ENCODE results near the gene ATAD3A.
"Not testable (repeated sequence)": the region's sequence is repeated elsewhere in the genome, so short reads cannot be mapped to it uniquely, and the experiment has no call there.

The ATAD3A gene

GRCh38 chr1:1554926-1555915, 43.3 kb downstream of the ATAD3A start:
- no peak for DNase-seq (ENCODE audit: low read depth in 2 of 2)

GRCh38 chr1:1556505-1556904, 44.5 kb downstream of the ATAD3A start:
- DNase-seq (ENCODE audit: low read depth in 2 of 2), result no peak

GRCh38 chr1:1556961-1557360, 45.0 kb downstream of the ATAD3A start:
- DNase-seq (ENCODE audit: low read depth in 2 of 2), result not testable (repeated sequence)

GRCh38 chr1:1557688-1558087, 45.7 kb downstream of the ATAD3A start:
- DNase-seq (ENCODE audit: low read depth in 2 of 2), result not testable (repeated sequence)

DNA sequence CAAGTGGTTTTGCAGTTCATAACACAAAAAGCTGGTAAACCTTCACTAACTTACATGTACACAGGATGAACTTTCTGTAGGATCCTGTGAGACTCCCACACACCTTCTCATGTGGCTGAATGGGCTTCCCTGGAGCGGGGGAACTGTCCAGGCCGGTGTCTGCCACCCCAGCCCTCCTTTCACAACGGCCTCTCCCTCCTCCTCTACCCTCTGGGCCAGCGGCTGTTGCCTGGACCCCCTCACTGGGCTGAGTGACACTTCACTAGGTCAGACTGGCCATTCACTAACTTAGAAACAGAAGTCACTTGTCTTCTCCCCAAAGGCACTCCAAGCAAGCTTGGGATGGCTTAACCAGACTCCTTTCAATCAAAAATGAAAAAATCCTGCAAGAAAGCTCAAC, 46.6 kb downstream of the ATAD3A start:
- no peak for DNase-seq (ENCODE audit: low read depth in 2 of 2)

GRCh38 chr1:1559066-1559465, 47.1 kb downstream of the ATAD3A start:
- no peak for DNase-seq (ENCODE audit: low read depth in 2 of 2)

DNA sequence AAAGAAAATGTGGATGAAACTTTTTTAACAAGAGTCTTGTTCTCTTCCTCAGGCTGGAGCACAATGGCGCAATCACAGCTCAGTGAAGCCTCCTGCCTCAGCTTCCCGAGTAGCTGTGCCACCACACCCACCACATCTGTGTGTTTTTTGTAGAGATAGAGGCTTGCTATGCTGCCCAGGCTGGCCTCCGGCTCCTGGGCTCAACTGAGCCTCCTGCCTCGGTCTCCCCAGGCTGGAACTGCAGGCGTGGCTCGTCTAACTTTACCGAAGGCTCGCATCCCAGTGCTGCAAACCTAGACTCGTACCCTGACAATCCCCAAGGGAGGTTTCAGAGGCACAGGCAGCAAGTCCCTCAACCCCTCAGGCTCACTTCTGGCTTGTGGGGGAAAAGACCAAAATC, 48.2 kb downstream of the ATAD3A start:
- no peak for DNase-seq (ENCODE audit: low read depth in 2 of 2)

DNA sequence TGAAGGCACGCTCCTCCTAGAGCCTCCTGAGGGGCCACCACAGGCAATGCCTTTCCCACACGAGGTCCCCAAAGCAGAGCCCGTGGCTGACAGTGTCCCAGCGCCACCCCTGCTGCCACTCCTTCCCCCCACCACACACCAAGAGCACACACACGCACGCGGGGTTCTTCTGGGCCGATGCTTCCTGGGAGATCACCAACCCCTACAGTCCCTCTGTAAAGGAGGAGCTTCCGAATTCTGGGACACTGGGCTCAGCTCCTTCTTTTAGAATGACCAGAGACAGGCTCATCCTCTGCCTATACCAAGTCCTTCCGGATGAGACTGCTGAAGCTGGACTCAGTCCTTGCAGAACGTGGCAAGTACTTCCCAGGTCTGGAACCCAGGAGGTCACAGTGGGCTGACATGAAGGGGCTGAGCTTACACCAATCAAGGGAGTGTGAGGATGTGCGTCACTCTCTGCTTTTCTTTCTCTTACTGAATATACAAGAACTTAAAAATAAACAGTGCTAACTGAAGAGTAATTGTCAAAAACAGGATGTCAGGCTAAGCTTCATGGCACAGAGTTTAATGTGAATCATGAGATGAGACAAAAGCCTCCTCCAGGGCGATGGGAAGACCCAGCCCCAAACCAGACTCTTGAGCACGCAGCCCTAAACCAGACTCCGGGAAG, 50.0 kb downstream of the ATAD3A start:
- DNase-seq (ENCODE audit: low read depth in 2 of 2), result no peak

DNA sequence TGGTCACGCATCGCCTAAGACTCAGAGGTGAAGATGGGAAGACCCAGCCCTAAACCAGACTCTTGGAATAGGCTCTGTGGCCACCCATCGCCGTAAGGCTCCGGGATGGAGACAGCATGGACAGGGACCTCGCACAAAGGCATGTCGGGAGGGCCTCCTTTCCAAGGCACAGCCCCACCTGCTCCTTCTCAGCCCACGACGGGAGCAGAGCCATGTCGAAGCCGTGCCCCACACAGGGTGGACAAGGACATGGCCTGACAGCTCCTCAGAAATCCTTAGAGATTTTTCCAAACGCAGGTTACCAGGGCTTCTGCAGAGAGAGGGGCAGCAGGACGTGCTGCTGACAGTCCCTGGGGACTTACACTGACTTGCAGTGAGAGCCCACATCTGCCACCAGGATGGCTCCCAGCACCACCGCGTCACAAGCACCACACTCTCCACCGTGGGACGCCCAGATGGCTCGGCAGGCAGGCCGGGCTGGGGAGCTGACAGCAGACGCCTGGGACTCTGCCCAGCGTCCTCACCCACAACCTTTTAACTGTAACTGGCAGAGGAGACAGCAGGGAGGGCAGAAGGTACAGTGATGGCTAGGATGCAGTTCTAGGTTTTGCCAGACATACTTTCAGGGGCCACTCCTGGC, 50.7 kb downstream of the ATAD3A start:
- no peak for DNase-seq (ENCODE audit: low read depth in 2 of 2)

DNA sequence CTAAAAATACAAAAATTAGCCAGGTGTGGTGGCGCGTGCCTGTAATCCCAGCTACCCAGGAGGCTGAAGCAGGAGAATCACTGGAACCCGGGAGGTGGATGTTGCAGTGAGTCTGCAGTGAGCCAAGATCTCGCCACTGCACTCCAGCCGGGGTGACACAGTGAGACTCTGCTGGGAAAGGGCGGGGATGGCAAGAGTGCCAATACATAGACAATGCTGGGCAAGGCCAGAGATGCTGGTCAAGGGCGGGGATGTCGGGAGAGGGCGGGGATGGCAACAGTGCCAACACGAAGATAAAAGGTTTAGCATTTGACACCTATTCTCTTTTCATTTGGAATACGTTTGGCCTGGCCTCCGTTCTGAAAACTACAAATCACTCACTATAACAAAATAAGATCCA, 51.7 kb downstream of the ATAD3A start:
- DNase-seq (ENCODE audit: low read depth in 2 of 2), result no peak

DNA sequence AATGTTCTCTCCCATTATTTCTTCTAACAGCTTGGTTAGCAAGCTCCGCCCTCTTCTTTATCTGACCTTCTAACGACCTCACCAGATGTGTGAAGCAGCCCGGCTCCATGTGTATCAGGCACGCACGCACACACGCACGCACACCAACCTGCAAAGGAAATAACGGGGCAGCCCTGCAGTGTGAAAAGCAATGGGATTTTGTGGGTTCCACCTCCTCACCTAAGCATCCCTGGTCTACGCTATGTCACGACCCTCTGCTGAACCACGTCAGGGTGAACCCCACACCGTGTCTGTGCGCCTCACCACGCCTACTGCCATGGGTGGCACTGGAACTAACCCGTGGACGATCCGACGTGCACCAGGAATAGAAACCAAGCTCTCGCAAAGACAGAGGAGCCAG, 52.3 kb downstream of the ATAD3A start:
- no peak for DNase-seq (ENCODE audit: low read depth in 2 of 2)

DNA sequence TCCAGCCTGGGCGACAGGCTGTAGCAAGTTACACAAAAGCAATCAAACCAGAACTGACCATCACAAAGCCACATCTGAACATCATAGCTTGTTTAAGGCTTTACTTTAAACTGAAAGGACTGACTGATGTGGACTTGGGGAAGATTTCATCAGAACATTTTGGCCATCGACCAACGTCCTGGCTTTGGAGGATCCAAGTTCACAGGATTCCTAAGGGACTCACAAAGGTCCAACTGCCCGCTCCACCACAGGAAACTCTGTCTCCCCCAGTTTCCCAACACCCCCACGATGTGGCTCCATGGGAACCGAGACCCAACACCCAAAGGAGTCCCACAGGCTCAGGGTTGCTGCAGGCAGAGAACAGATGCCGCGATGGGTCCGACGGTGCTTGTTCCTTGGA, 53.4 kb downstream of the ATAD3A start:
- no peak for DNase-seq (ENCODE audit: low read depth in 2 of 2)

- no peak for DNase-seq (ENCODE audit: low read depth in 2 of 2)
These were observed 55.4 kb downstream of the ATAD3A start for GRCh38 chr1:1567152-1567875.

- no peak for DNase-seq (ENCODE audit: low read depth in 2 of 2)
These were observed 55.9 kb downstream of the ATAD3A start for GRCh38 chr1:1567891-1568291.

- DNase-seq (ENCODE audit: low read depth in 2 of 2), result no peak
These were observed 57.4 kb downstream of the ATAD3A start for GRCh38 chr1:1569341-1569740.

GRCh38 chr1:1573843-1574720, 62.1 kb downstream of the ATAD3A start:
- DNase-seq (ENCODE audit: low read depth in 2 of 2), result peak; percentile 39 to 52

GRCh38 chr1:1574721-1575537, 63.0 kb downstream of the ATAD3A start, which contains the start of gene SSU72:
Gene SSU72 (minus strand): TSS chr1:1574863. CDS start chr1:1574557, 306 bp downstream.
- DNase-seq (ENCODE audit: low read depth in 2 of 2), result peak; percentile 87 to 88

DNA sequence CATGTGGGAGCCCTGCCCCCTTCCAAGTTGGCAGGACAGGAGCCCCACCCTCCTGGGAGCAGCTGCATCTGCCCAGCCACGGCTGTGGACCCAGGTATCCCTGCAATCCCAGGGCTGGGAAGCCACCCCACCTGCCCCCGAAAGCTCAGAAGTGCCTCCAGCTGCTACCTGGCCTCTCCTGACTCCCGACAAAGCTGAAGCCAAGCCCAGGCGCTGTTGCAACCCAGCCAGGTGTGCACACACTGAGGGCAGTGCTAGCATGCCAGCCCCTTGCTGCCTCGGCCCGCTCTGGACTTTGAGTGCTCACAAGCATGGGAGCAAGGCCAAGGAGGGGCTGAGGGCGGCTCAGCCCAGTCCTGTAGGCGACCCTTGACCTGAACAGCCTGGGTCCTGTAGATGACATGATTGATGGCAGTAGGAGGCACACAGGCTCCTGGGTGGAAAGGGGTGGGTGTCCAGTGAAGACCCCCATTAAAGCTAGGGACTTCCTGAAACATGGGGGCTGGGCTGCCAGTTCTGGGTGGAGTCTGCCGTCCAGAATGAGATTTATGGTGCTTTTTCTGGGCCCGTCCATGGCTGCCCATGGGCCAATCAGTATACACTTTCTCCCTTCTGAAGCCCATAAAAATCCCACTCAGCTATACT, 65.5 kb downstream of the ATAD3A start:
- no peak for DNase-seq (ENCODE audit: low read depth in 2 of 2)

DNA sequence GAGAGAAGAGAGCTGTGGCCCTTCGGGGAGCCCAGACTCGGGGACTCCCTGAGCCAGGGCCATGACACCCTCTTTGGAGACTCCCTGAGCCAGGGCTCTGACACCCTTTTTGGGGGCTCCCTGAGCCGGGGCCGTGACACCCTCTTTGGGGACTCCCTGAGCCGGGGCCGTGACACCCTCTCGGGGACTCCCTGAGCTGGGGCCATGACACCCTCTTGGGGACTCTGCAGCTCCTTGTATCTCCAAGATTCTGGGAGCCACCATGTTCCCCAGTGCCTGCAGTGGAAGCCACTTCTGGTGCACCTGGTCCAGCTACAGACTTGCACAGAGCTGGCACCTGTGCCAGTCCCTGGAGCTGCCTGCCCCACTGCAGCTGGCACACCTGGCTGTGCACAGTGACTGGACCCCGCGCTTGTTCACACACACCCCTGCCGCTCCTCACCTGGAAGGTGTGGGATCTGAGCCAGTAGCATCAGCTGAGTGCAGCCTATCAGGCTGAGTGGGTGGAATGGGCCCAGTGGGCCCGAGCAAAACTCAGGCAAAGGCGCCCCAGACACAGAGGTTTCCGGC, 66.5 kb downstream of the ATAD3A start:
- no peak for DNase-seq (ENCODE audit: low read depth in 2 of 2)
